Endothelial cell of umbilical vein (primary cell): Measurements from ENCODE around the gene GBP4. TPM values are rescaled to one million over a fixed set of nuclear protein-coding genes. Genes with fewer than 3 reads are reported as not detected.

ENCODE experiments used
- BruUV-seq: library from RNA; stranded (reverse); fragments of 400-500 nt; replicated peaks from 2 replicates; lab custom pipeline; 2021; lab: Mats Ljungman, UMichigan
- CTCF ChIA-PET: fragments of 300-600, 350-600 bp; sonication (Branson Sonifier 250); formaldehyde crosslinking; loops from one replicate; lab custom pipeline; 2021; ENCODE audit warnings: antibody characterized with exemption, inconsistent platforms; lab: Charles Lee
- POLR2A ChIA-PET: fragments of 300-600, 350-600 bp; sonication (Branson Sonifier 250); formaldehyde crosslinking; loops from one replicate; lab custom pipeline; 2021; ENCODE audit warnings: antibody characterized with exemption, inconsistent platforms; lab: Charles Lee
- DNase-seq: peaks from one replicate; pipeline ENCODE4 v3.0.0-alpha.2; 2011; ENCODE audit warnings: low read depth, low spot score
- FAIRE-seq: peaks from 2 replicates; lab custom pipeline; 2011; peaks lifted over from hg19 to GRCh38; lab: Jason Lieb, UNC
- H2AFZ ChIP-seq: 2 replicates; pipeline ENCODE4 v1.6.0; 2012; ENCODE audit warnings: low read depth, low read length, control low read depth, inconsistent platforms
- H3K27ac ChIP-seq: 2 replicates; pipeline ENCODE4 v1.5.1; 2011; ENCODE audit warnings: low read depth, mild to moderate bottlenecking, control low read depth, low read length, moderate library complexity; ENCODE audit not compliant: insufficient read depth
- H3K27me3 ChIP-seq, 2 experiments: 2 replicates each; pipeline versions ENCODE4 v1.6.0 to v1.6.1; 2011; ENCODE audit warnings: low read length in 2 of 2, mixed read lengths in 1 of 2; ENCODE audit not compliant: control insufficient read depth in 2 of 2, insufficient read depth in 2 of 2
- H3K36me3 ChIP-seq, 2 experiments: 2 replicates in 1 of 2; 3 replicates in 1 of 2; pipeline ENCODE4 v1.5.1; 2011; ENCODE audit warnings: low read length in 2 of 2, mild to moderate bottlenecking in 1 of 2, moderate library complexity in 1 of 2; ENCODE audit not compliant: control insufficient read depth in 2 of 2, insufficient read depth in 2 of 2; ENCODE audit errors: extremely low read depth in 1 of 2
- H3K4me1 ChIP-seq: 3 replicates; pipeline ENCODE4 v1.5.1; 2011; ENCODE audit warnings: mild to moderate bottlenecking, low read length; ENCODE audit not compliant: control insufficient read depth, insufficient read depth; ENCODE audit errors: extremely low read depth
- H3K4me2 ChIP-seq: 2 replicates; pipeline ENCODE4 v1.6.1; 2011; ENCODE audit warnings: low read length, control low read depth, mixed read lengths; ENCODE audit not compliant: insufficient read depth
- H3K4me3 ChIP-seq, 3 experiments: fragments of 200-600 bp in 1 of 3; sonication (generic), shearing (Covaris generic) in 1 of 3; replicated peaks in 1 of 3; 2 replicates each; pipeline ENCODE4 v1.5.1; 2011 to 2016; ENCODE audit warnings: control low read depth in 3 of 3, low read length in 3 of 3, mild to moderate bottlenecking in 2 of 3, inconsistent platforms in 1 of 3, low read depth in 1 of 3, moderate library complexity in 1 of 3; ENCODE audit not compliant: insufficient read depth in 1 of 3
- H3K79me2 ChIP-seq: 2 replicates; pipeline ENCODE4 v1.6.0; 2012; ENCODE audit warnings: low read length, inconsistent platforms; ENCODE audit not compliant: control insufficient read depth, insufficient read depth
- H3K9ac ChIP-seq: replicated peaks from 2 replicates; pipeline ENCODE3; 2011; ENCODE audit warnings: low read length, control low read depth; ENCODE audit not compliant: insufficient read depth; ENCODE audit errors: extremely low read depth
- H3K9me1 ChIP-seq: replicated peaks from 3 replicates; pipeline ENCODE4 v1.6.0; 2011; ENCODE audit warnings: mild to moderate bottlenecking, low read length; ENCODE audit not compliant: control insufficient read depth, insufficient read depth; ENCODE audit errors: extremely low read depth
- H3K9me3 ChIP-seq: replicated peaks from 2 replicates; pipeline ENCODE4 v1.5.1; 2012; ENCODE audit warnings: low read length, inconsistent platforms; ENCODE audit not compliant: control insufficient read depth, insufficient read depth
- H4K20me1 ChIP-seq: replicated peaks from 2 replicates; pipeline ENCODE3; 2011; ENCODE audit warnings: mild to moderate bottlenecking, low read length; ENCODE audit not compliant: control insufficient read depth, insufficient read depth; ENCODE audit errors: extremely low read depth
- EZH2 ChIP-seq: IDR thresholded peaks from 2 replicates; pipeline ENCODE4 v1.6.1; 2012; ENCODE audit warnings: borderline replicate concordance, low read depth, mild to moderate bottlenecking, moderate library complexity, low read length, inconsistent platforms; ENCODE audit not compliant: severe bottlenecking
- FOS ChIP-seq: IDR thresholded peaks from 2 replicates; pipeline ENCODE4 v1.6.1; 2011; ENCODE audit warnings: mild to moderate bottlenecking, low read length, moderate library complexity, borderline replicate concordance; ENCODE audit not compliant: insufficient read depth
- GATA2 ChIP-seq: IDR thresholded peaks from 2 replicates; pipeline ENCODE4 v1.7.0; 2011; ENCODE audit warnings: low read depth, mild to moderate bottlenecking, moderate library complexity, mixed read lengths, low read length; ENCODE audit not compliant: insufficient read length, insufficient read depth
- JUN ChIP-seq: IDR thresholded peaks from 2 replicates; pipeline ENCODE4 v1.6.1; 2011; ENCODE audit warnings: borderline replicate concordance, low read depth; ENCODE audit not compliant: insufficient read length, insufficient read depth
- MAX ChIP-seq: IDR thresholded peaks from 2 replicates; pipeline ENCODE4 v1.6.1; 2011; ENCODE audit not compliant: insufficient read depth, insufficient read length
- MYC ChIP-seq: IDR thresholded peaks from one replicate; pipeline ENCODE4 v1.6.1; 2011; ENCODE audit warnings: mild to moderate bottlenecking, low read depth, low read length
- POLR2A ChIP-seq: IDR thresholded peaks from 2 replicates; pipeline ENCODE4 v1.6.1; 2012; ENCODE audit warnings: low read depth, mild to moderate bottlenecking, control low read depth, low read length
- POLR2AphosphoS5 ChIP-seq: IDR thresholded peaks from 2 replicates; pipeline ENCODE4 v1.6.1; 2012; ENCODE audit warnings: low read depth, mild to moderate bottlenecking, control low read depth, low read length, moderate library complexity; ENCODE audit not compliant: insufficient read depth
- dilution Hi-C: fragments of 300-500 bp; cut with MboI; formaldehyde crosslinking; loops from one replicate; pipeline ENCODE4 v1.15.0; 2019; ENCODE audit warnings: low sequenced_read_pairs; ENCODE audit not compliant: extremely low pct_ligation_motif_present
- intact Hi-C: fragments of 100-400 bp; cut with micrococcal nuclease; formaldehyde crosslinking; loops from one replicate; pipeline ENCODE4 v1.10.0; 2022
- polyA plus RNA-seq, 4 experiments: library from polyadenylated mRNA; depleted of rRNA in 3 of 4; stranded (reverse) in 3 of 4; unstranded in 1 of 4; fragments of >200 nt; gene quantifications; 2 replicates each; pipeline versions ENCODE4 v1.2.1 to v1.2.3, GENCODE V29; 2011 to 2012; ENCODE audit warnings: missing spikeins in 1 of 4
- total RNA-seq: library from RNA; stranded (reverse); gene quantifications from 2 replicates; pipeline ENCODE4 v1.2.3, GENCODE V29; 2021
- TF ChIP-seq, protein P1 (sequence below), 2 donors: IDR thresholded peaks; 1 replicate in 1 of 2; 2 replicates in 1 of 2; pipeline ENCODE4 v1.5.1; 2011; ENCODE audit warnings: low read length in 2 of 2, mild to moderate bottlenecking in 2 of 2, moderate library complexity in 2 of 2, control low read depth in 1 of 2, inconsistent platforms in 1 of 2, low read depth in 1 of 2; ENCODE audit not compliant: insufficient read depth in 1 of 2; ENCODE audit errors: extremely low read depth in 1 of 2

GBP4 gene
- total and polyA plus RNA-seq, 2 donors (not counting 3 experiments of a cell fraction or from before 2014, with no cell fraction given), result 1.7 to 7.6 TPM

- dilution Hi-C loops (no loop called here), intact Hi-C loops (no loop called here)
- Histone ChIP-seq H2AFZ (no peak overlapping the region), H3K9me1 (no peaks in the 10 kb centered on the region), H4K20me1 (no peaks in the 10 kb centered on the region), H3K27me3 (no peaks in the 10 kb centered on the region), H3K4me1 (no peaks in the 10 kb centered on the region), H3K9ac (no peak overlapping the region), H3K27ac (no peak overlapping the region), H3K79me2 (no peaks in the 10 kb centered on the region), H3K9me3 (no peaks in the 10 kb centered on the region), H3K36me3 (no peaks in the 10 kb centered on the region), H3K4me2 (no peak overlapping the region), H3K4me3 (no peak overlapping the region)
- BruUV-seq, result no TSS peak
- TF ChIP-seq POLR2A, result no peak
- no peak for TF ChIP-seq GATA2
- no peak for TF ChIP-seq EZH2
- DNase-seq (no peak), FAIRE-seq (no peak)
- CTCF ChIA-PET, result no interaction called here
- POLR2A ChIA-PET, result no interaction called here
Observed at GRCh38 chr1:89211035-89211634, 12.4 kb upstream of the GBP4 start.

- Histone ChIP-seq H3K4me3 (no peak overlapping the region), H3K4me1 (no peaks in the 10 kb centered on the region), H3K27me3 (no peaks in the 10 kb centered on the region), H4K20me1 (no peaks in the 10 kb centered on the region), H3K27ac (no peak overlapping the region), H3K9me1 (no peaks in the 10 kb centered on the region), H3K9me3 (no peaks in the 10 kb centered on the region), H3K79me2 (no peaks in the 10 kb centered on the region), H2AFZ (no peak overlapping the region), H3K4me2 (no peak overlapping the region), H3K36me3 (no peaks in the 10 kb centered on the region), H3K9ac (no peak overlapping the region)
- dilution Hi-C loops, result no loop called here
- BruUV-seq, result no TSS peak
- no peak for TF ChIP-seq POLR2A
- TF ChIP-seq MAX, result no peak
- TF ChIP-seq EZH2, result no peak
- TF ChIP-seq GATA2, result no peak
- no peak for TF ChIP-seq MYC
- no peak for TF ChIP-seq JUN
- TF ChIP-seq, protein P1, sequence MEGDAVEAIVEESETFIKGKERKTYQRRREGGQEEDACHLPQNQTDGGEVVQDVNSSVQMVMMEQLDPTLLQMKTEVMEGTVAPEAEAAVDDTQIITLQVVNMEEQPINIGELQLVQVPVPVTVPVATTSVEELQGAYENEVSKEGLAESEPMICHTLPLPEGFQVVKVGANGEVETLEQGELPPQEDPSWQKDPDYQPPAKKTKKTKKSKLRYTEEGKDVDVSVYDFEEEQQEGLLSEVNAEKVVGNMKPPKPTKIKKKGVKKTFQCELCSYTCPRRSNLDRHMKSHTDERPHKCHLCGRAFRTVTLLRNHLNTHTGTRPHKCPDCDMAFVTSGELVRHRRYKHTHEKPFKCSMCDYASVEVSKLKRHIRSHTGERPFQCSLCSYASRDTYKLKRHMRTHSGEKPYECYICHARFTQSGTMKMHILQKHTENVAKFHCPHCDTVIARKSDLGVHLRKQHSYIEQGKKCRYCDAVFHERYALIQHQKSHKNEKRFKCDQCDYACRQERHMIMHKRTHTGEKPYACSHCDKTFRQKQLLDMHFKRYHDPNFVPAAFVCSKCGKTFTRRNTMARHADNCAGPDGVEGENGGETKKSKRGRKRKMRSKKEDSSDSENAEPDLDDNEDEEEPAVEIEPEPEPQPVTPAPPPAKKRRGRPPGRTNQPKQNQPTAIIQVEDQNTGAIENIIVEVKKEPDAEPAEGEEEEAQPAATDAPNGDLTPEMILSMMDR (IDR thresholded peaks at IDR 0.05; ENCODE audit: extremely low read depth in 1 of 2, insufficient read depth in 1 of 2, low read depth in 1 of 2, low read length in 2 of 2), result no peak
- no peak for TF ChIP-seq POLR2AphosphoS5
- TF ChIP-seq FOS, result no peak
- no peak for DNase-seq
- no peak for FAIRE-seq
- ChIA-PET CTCF (interaction anchor here (0.6 kb wide), 1 partner anchor 27 kb away, joined by 3 read pairs; no protein-coding TSS in a partner anchor), POLR2A (no interaction called here)
- intact Hi-C loops, result no loop called here
Observed at GRCh38 chr1:89206373-89206772, 7.6 kb upstream of the GBP4 start.
